Measurements from ENCODE around the gene PTPRM.

- no peak for TF ChIP-seq CTCF (IDR thresholded peaks at IDR 0.05)
- TF ChIP-seq SIN3A (IDR thresholded peaks at IDR 0.05; ENCODE audit: borderline replicate concordance, low read depth, low read length) = no peak
- TF ChIP-seq RFX5 (IDR thresholded peaks at IDR 0.05; ENCODE audit: low read length) = no peak
- no peak for TF ChIP-seq POLR2AphosphoS5 (IDR thresholded peaks at IDR 0.05; ENCODE audit: low read depth, low read length)
- TF ChIP-seq TCF12 (IDR thresholded peaks at IDR 0.05) = no peak
- no peak for TF ChIP-seq FOXM1 (IDR thresholded peaks at IDR 0.05; ENCODE audit: low read depth)
Observed at GRCh38 chr18:7729868-7730267, 162.8 kb downstream of the PTPRM start.
